HepG2 (cell line): ENCODE data around the gene HSP90AB1. TPM values are rescaled to one million over a fixed set of nuclear protein-coding genes. Genes with fewer than 3 reads are reported as not detected.
A peak's percentile ranks its signal among the peaks of the same experiment; 100 is the strongest.

Experiments
- CENPT ChIP-seq: sonication (generic); formaldehyde crosslinking; IDR thresholded peaks from 2 replicates; pipeline ENCODE4 v1.8.0; 2022; ENCODE audit warnings: low read depth, mild to moderate bottlenecking, moderate library complexity, missing genetic modification reagents
- MXD3 ChIP-seq: IDR thresholded peaks from 2 replicates; pipeline ENCODE4 v1.6.1; 2016; ENCODE audit warnings: mild to moderate bottlenecking, missing biosample characterization, missing genetic modification reagents
- MZF1 ChIP-seq: sonication (generic); formaldehyde crosslinking; IDR thresholded peaks from 2 replicates; pipeline ENCODE4 v1.8.1; 2023; ENCODE audit warnings: mild to moderate bottlenecking, missing genetic modification reagents, borderline replicate concordance
- PCBP2 ChIP-seq: fragments of 200-400 bp; formaldehyde crosslinking; optimal IDR thresholded peaks from 2 replicates; pipeline ENCODE3; 2018; ENCODE audit warnings: low read length, low read depth; ENCODE audit not compliant: poor library complexity, severe bottlenecking
- TBP ChIP-seq: sonication (generic); formaldehyde crosslinking; IDR thresholded peaks from 2 replicates; pipeline ENCODE4 v1.5.0; 2020; ENCODE audit warnings: missing genetic modification reagents
- TCF7 ChIP-seq: sonication (generic); IDR thresholded peaks from 2 replicates; pipeline ENCODE4 v1.6.1; 2016; ENCODE audit warnings: antibody characterized with exemption, low read depth
- TEAD2 ChIP-seq: sonication (generic); formaldehyde crosslinking; IDR thresholded peaks from 2 replicates; pipeline ENCODE4 v1.9.0; 2021; ENCODE audit warnings: missing genetic modification reagents
- ZNF644 ChIP-seq: IDR thresholded peaks from 2 replicates; pipeline ENCODE4 v1.6.1; 2016; ENCODE audit warnings: low read depth
- ZNF646 ChIP-seq: sonication (generic); formaldehyde crosslinking; IDR thresholded peaks from 2 replicates; pipeline ENCODE4 v1.9.0; 2021; ENCODE audit warnings: mild to moderate bottlenecking, missing genetic modification reagents
- ZNF781 ChIP-seq: sonication (generic); formaldehyde crosslinking; IDR thresholded peaks from 2 replicates; pipeline ENCODE4 v1.5.1; 2020; ENCODE audit warnings: borderline replicate concordance, mild to moderate bottlenecking, missing genetic modification reagents; ENCODE audit errors: not compliant biosample characterization
- polyA plus RNA-seq, 8 experiments: library from polyadenylated mRNA; depleted of rRNA in 3 of 8; stranded (reverse) in 7 of 8; unstranded in 1 of 8; fragments of >200 nt; fragmentation: Illumina TruSeq in 4 of 8; extraction: Trizol in 4 of 8; gene quantifications; 2 replicates each; pipeline versions ENCODE4 v1.2.1 to v1.2.3, GENCODE V29; 2011 to 2016; ENCODE audit warnings: low read depth in 4 of 8, missing spikeins in 1 of 8, mixed read lengths in 1 of 8; ENCODE audit not compliant: insufficient read depth in 1 of 8
- total RNA-seq, 5 experiments: library from RNA; depleted of rRNA; stranded (reverse); fragments of >200 nt; fragmentation: Illumina TruSeq; extraction: Trizol; gene quantifications; 2 replicates each; pipeline ENCODE4 v1.2.3, GENCODE V29; 2016; ENCODE audit warnings: low read depth in 1 of 5
- TF ChIP-seq, protein P1 (sequence below): sonication (generic); formaldehyde crosslinking; IDR thresholded peaks from 2 replicates; pipeline ENCODE4 v1.9.0; 2021; ENCODE audit warnings: missing genetic modification reagents, mild to moderate bottlenecking, borderline replicate concordance
- TF ChIP-seq, protein P2 (sequence below): sonication (generic); formaldehyde crosslinking; IDR thresholded peaks from 2 replicates; pipeline ENCODE4 v1.4.0; 2020; ENCODE audit warnings: missing genetic modification reagents, borderline replicate concordance
- TF ChIP-seq, protein P3 (sequence below): sonication (generic); formaldehyde crosslinking; IDR thresholded peaks from 2 replicates; pipeline ENCODE4 v1.4.0; 2020; ENCODE audit warnings: mild to moderate bottlenecking, low read depth, missing genetic modification reagents

Gene HSP90AB1
- total and polyA plus RNA-seq, 2 of the 13 experiments (the other 11 are each of a cell fraction or from before 2014, with no cell fraction given): 1,325 to 1,472 TPM

DNA sequence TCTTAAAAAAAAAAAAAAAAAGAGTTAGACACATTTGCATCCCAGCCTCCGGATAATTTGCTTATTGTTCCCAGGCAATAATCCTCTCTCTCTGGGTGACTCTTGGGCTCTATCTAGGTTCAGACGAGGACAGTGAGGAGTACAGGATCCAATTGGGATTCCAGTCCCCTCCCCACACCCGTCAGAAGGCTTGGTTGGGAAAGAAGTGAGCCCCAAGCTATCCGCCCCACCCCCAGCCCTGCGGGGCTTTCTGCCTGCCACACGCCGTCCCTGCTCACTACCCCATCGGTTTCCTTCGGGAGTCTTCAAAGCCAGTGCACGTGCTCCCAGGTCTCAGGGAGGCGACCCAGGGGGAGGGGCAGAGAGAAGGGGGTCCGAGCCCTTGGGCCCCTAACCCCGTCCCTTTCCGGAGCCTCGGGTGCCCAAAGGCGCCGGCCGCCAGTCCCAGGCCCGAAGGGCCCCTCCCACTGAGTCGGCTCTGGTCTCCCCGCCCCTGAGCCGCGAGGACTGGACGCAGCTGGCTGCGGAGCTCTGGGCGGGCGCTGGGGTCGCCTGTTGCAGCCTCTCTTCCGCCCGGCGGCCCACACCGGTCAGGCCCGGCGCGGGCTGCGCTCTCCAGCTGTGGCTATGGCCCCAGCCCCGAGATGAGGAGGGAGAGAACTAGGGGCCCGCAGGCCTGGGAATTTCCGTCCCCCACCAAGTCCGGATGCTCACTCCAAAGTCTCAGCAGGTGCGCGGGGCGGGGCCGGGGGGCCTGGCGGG lies 27.7 kb upstream of the HSP90AB1 start (continued):
- TF ChIP-seq, protein P1, sequence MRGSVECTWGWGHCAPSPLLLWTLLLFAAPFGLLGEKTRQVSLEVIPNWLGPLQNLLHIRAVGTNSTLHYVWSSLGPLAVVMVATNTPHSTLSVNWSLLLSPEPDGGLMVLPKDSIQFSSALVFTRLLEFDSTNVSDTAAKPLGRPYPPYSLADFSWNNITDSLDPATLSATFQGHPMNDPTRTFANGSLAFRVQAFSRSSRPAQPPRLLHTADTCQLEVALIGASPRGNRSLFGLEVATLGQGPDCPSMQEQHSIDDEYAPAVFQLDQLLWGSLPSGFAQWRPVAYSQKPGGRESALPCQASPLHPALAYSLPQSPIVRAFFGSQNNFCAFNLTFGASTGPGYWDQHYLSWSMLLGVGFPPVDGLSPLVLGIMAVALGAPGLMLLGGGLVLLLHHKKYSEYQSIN: no peak
- no peak for TF ChIP-seq ZNF644 (CRISPR knock-in tag)
- TF ChIP-seq, protein P2, sequence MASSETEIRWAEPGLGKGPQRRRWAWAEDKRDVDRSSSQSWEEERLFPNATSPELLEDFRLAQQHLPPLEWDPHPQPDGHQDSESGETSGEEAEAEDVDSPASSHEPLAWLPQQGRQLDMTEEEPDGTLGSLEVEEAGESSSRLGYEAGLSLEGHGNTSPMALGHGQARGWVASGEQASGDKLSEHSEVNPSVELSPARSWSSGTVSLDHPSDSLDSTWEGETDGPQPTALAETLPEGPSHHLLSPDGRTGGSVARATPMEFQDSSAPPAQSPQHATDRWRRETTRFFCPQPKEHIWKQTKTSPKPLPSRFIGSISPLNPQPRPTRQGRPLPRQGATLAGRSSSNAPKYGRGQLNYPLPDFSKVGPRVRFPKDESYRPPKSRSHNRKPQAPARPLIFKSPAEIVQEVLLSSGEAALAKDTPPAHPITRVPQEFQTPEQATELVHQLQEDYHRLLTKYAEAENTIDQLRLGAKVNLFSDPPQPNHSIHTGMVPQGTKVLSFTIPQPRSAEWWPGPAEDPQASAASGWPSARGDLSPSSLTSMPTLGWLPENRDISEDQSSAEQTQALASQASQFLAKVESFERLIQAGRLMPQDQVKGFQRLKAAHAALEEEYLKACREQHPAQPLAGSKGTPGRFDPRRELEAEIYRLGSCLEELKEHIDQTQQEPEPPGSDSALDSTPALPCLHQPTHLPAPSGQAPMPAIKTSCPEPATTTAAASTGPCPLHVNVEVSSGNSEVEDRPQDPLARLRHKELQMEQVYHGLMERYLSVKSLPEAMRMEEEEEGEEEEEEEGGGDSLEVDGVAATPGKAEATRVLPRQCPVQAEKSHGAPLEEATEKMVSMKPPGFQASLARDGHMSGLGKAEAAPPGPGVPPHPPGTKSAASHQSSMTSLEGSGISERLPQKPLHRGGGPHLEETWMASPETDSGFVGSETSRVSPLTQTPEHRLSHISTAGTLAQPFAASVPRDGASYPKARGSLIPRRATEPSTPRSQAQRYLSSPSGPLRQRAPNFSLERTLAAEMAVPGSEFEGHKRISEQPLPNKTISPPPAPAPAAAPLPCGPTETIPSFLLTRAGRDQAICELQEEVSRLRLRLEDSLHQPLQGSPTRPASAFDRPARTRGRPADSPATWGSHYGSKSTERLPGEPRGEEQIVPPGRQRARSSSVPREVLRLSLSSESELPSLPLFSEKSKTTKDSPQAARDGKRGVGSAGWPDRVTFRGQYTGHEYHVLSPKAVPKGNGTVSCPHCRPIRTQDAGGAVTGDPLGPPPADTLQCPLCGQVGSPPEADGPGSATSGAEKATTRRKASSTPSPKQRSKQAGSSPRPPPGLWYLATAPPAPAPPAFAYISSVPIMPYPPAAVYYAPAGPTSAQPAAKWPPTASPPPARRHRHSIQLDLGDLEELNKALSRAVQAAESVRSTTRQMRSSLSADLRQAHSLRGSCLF: peak; percentile 75; the same call in 1 of the 2 replicates
- no peak for TF ChIP-seq MZF1 (CRISPR knock-in tag)
- no peak for TF ChIP-seq TCF7
- peak; percentile 81; the same call in 1 of the 2 replicates for TF ChIP-seq TEAD2 (CRISPR knock-in tag)
- TF ChIP-seq ZNF646 (CRISPR knock-in tag): no peak
- TF ChIP-seq ZNF781 (CRISPR knock-in tag): no peak
- TF ChIP-seq TBP (CRISPR knock-in tag): no peak
- TF ChIP-seq CENPT (CRISPR knock-in tag): no peak
- TF ChIP-seq PCBP2: no peak
- TF ChIP-seq, protein P3, sequence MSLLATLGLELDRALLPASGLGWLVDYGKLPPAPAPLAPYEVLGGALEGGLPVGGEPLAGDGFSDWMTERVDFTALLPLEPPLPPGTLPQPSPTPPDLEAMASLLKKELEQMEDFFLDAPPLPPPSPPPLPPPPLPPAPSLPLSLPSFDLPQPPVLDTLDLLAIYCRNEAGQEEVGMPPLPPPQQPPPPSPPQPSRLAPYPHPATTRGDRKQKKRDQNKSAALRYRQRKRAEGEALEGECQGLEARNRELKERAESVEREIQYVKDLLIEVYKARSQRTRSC (CRISPR knock-in tag): 0 out of 2 replicates have a peak, but pooled peaks have one; percentile 57
- peak; percentile 56; the same call in 1 of the 2 replicates for TF ChIP-seq MXD3 (CRISPR knock-in tag)
